ENCODE measurements around the gene SH2D3A.
A peak's percentile ranks its signal among the peaks of the same experiment; 100 is the strongest.
"Not testable (repeated sequence)": the region's sequence is repeated elsewhere in the genome, so short reads cannot be mapped to it uniquely, and the experiment has no call there.

Gene SH2D3A

DNA sequence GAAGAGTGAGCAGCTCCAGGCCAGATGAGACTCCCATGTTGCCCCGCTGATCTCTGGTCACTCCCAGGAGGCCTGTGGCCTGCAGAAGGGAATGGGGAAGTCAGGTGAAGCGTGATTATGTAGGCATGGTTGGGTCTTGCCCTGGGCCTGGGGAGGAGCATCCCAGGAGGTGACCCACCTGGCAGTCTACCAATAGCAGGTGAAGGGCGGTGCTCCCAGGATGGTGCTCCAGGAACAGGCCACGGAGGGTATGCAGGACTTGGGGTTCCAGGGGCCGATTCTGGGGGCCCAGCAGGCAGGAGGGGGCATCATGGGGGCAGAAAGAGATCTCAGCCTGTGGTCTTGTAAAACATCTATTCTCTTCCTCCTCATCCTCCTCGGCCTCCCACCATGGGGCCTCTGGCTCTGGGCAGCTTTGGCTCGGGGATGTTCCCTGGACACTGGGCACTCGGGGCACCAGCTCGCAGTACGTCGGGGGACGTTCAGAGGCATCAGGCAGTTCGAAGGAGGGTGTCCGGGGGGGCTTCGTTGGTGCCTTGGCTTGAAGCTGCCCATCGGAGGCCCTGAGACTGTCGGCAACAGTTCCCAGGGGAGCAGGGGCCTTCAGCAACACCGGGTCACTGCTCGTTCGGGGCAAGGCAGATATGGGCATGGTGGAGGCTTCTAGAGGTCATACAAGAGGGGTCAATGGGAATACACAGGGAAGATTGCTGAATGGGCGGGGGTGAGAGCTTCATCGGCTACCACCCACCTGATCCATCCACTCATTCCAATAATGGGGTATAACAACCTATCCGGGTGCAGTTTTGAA, 12.4 kb downstream of the SH2D3A start:
- DNase-seq = no peak

DNA sequence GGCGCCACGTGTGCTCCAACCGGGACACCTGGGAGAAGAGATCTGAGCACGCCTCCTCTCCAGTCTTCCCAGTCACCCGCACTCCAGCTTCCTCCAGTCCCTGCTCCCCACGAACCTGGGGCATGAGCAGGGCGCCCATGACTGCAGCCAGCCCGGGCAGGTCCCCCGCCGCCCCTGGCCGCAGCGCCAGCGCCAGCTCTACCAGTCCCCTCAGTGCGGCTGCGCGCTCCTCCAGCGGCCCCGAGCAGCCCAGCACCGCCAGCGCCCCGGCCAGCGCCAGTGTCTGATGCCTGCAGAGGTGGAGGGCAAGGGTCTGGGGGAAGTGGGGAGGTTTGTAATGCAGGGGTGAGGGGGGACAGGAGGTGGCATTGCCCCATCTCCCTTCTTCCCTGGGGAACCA, 13.1 kb downstream of the SH2D3A start:
- no peak for DNase-seq

DNA sequence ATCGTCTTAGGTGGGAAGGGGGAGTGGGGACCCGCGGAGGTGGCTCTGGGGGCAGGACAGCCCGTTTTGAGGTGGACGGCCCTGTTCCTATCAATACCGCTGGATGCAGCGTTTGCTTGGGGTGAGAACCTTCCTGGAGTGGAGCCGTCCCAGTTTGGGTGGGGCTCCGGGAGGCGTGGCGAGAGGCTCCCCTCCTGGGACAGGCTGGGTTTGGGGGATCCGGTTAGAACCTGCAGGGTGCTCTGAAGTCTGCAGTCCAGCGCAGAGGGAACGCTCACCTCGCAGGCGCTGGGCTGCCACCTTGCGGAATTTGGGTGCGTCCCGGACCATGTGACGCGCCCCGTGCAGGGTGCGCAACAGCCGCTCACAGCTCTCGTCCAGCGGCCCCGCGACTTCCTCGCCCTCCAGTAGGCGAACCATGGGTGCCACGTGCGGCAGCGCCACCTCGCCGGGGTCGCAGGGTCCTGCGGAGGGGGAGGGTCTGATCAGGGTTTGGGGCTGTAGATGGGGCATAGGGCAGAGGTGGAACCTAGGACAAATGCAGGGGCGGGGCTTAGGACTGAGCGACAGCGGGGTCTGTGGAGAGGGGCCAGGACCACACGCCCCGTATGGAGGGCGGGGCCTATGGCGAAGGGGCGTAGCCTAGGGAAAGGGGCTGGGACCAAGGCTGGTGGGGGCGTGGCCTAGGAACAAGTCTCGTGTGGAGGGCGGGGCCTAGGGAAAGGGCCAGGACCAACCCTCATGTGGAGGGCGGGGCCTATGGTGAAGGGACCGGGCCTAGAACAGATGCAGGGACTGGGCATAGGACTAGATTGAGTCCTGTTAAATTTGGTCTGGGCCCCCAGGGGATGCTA, 13.8 kb downstream of the SH2D3A start:
- no peak for DNase-seq

DNA sequence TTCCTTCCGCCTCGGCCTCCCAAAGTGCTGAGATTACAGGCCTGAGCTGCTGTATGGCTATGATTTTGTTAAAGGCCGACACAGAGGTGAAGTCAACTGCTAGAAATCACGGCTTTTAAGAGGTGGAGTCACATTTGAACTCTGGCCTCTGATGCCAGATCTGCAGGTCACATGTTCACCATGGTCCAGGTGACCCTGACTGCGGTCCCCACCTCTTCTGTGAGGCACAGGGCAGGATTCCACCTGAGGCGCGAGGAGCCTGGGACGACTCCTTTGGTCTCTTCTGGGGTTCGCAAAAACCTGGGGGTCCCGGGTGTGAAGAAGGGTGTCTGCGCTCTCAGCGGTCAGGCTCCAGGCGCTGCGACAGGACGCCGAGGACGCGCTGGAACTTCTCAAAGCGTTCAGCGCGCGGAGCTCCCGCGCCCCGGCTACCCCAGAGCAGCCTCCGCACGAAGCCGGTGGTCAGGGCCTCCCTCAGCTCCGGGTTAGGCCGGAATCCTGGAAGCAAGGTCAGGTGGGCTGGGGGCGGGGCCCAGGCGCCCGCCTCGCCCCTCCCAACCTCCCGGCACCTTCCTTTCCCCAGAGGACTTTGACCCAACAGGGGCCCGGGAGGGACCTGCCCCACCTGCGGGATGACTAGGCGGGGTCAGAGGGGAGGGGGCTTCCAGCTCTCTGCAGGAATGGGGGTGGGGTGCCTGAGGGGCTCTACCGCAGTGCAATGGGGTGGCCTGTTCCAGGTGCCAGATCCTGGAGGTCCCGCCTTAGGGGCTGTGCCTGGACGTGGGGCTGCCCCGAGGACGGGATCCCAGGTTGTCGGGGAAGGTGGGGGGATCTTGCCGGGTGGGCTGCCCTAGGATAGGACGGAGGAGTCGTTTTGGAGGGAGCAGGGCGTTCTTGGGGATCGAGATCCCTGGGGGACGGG, 14.7 kb downstream of the SH2D3A start:
- DNase-seq = no peak

DNA sequence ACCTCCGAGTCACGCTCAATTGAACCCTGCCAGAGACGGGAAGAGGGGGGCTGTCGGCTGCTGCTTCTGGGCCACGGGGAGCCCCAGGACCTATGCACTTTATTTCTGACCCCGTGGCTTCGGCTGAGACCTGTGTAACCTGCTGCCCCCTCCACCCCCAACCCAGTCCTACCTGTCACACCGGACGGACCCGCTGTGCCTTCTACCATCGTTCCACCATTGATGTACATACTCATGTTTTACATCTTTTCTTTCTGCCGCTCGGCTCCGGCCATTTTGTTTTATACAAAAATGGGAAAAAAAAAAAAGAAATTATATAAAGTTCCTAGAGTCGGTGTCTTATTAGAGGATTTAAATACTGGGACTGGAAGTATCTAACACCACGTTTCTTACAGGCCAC, 16.0 kb downstream of the SH2D3A start:
- DNase-seq = no peak

DNA sequence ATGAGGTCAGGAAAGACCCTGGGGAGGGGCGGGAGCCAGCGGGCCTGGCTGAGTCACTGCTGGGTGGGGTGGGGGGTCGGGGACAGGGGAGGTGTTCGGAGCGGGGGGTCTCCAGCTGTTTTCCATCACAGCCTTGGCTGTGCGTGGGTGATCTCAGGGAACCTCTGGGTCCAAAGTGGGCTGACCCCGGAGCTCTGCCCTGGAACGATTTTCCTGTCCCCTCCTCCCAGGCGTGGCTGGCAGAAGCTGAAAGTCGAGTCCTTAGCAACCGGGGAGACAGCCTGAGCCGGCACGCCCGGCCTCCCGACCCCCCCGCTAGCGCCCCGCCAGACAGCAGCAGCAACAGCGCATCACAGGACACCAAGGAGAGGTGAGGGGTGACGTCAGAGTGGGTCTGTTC, 17.2 kb downstream of the SH2D3A start:
- DNase-seq = no peak

DNA sequence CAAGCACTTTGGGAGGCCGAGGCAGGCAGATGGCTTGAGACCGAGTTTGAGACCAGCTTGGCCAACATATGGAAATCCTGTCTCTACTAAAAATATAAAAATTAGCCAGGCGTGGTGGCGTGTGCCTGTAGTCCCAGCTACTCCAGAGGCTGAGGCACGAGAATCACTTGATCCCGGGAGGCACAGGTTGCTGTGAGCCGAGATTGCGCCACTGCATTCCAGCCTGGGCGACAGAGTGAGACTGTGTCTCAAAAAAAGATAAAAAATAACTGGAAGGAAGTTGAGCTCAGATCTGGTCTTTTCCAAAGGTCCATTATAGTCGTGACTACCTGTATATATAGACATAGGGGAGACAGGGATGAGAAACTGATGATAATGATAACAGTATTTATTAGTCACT, 18.7 kb downstream of the SH2D3A start:
- not testable (repeated sequence) for DNase-seq

DNA sequence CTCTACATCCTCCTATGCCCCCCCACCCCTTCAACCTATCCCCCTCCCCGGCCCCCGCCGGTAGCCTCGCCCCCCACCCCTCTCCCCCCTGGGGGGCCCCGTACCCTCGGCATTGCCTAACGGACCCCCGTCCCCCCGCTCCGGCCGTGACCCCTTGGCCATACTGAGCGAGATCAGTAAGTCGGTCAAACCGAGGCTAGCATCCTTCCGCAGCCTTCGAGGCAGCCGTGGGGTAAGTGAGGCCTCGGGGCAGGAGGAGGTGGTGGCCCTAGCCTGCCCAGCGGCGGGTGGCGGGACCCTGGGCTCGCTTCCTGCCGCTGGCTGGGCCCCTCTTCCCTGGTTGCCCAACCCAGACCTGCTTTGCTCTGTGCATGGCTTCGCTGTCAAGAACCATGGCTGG, 21.3 kb downstream of the SH2D3A start:
- DNase-seq = no peak

DNA sequence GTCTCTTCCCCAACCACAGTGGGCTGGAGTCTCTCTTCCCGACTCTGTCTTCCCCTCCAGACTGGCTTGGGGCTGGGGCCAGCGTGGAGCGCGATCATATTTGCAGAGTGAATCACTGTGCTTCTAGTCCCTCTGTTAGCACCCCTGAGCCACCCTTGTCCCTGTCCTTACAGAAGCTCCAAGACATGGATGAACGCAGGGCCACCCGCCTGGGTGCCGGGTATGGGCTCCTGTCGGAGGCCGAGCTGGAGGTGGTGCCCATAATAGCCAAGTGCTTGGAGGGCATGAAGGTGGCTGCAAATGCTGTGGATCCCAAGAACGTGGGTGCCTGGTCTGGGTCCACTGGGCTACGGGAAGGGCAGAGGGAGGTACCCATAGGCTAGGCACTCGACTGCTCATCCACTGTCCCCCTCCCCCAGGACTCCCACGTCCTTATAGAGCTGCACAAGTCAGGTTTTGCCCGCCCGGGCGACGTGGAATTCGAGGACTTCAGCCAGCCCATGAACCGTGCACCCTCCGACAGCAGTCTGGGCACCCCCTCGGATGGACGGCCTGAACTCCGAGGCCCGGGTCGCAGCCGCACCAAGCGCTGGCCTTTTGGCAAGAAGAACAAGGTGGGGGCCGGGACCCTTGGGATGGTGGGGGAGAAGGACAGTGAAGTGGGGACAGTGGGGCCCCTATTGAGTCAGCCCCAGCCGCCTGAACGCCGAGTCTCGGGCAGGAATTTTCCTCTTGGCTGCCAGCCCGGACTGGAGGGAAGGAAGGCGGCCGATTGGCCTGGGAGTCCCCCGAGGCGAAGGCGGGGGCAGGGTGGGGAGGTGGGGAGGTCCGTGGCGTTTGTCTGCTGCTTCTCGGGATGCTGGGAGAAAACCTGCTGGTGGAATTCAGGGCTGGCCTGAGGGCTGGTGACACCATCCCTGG, 22.6 kb downstream of the SH2D3A start:
- DNase-seq = no peak

DNA sequence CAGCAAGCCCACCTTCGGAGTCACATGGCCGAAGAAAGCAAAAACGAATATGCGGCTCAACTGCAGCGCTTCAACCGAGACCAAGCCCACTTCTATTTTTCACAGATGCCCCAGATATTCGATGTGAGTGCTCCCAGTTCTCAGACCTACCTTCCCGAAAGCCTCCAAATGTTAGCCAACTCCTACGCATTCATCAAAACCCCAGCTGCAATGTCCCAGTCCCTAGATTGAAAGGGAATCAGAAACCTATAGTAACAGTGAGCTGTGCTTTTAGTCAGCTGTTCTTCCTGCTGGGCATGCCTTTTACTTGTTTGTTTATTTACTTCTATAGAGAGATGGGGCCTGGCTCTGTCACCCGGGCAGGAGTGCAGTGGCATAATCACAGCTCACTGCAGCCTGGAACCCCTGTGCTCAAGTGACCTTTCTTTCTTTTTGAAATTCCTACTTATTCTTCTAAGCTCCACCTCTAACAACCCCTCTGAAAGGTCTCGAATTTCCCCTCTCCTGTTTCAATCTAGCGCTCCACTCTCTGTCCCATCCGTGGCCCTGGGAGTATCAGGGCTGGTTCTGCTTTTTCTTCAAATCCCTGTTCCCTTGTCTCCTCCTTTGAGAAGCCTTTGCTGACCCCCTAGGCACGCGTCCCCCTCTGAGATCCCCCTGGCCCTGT, 23.4 kb downstream of the SH2D3A start:
- DNase-seq = no peak

DNA sequence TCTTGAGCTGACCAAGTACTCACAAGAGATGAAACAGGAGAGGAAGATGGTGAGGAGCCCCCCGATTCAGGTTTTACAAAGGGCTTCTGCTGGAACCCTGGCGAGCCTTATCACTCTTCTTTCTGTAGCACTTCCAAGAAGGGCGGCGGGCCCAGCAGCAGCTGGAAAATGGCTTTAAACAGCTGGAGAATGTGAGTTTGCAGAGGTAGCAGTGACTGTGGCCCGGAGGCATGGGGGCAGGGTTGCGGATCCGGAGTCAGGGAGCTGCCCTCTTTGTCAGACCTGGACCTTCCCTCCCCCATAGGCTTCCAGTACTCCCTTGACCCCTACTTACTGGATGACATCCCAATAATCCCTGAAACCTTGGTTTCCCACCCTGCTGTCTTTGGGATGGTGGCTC, 24.2 kb downstream of the SH2D3A start:
- no peak for DNase-seq

DNA sequence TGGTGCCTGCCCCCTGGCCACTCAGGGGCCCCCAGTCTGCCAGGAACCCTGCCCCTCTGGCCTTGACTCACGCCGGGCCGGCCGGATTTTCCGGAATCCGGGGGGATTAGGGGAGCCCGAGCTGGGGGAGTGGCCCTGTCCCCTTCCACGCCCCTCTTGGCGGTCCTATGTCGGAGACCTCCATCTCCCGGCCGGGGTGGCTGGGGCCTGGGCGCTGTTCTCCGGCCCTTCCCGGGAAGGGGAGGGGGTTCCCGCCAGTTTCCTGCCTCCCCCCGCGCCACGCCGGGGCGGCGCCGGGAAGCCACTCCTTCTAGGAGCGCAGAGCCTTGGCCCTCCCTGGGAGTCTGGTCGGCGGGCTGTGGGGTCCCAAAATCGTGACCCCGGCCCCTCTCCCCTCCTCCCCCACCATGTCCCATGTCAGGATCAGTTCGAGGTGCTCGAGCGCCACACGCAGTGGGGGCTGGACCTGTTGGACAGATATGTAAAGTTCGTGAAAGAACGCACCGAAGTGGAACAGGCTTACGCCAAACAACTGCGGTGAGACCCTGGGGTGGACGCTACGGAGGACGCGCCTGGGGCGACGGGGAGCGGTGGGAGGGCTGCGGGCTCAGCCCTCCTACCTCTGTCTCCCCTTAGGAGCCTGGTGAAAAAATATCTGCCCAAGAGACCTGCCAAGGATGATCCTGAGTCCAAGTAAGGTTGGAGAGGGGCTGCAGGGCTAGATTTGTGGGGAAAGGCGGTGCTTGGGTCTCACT, 26.5 kb downstream of the SH2D3A start:
- DNase-seq = no peak

DNA sequence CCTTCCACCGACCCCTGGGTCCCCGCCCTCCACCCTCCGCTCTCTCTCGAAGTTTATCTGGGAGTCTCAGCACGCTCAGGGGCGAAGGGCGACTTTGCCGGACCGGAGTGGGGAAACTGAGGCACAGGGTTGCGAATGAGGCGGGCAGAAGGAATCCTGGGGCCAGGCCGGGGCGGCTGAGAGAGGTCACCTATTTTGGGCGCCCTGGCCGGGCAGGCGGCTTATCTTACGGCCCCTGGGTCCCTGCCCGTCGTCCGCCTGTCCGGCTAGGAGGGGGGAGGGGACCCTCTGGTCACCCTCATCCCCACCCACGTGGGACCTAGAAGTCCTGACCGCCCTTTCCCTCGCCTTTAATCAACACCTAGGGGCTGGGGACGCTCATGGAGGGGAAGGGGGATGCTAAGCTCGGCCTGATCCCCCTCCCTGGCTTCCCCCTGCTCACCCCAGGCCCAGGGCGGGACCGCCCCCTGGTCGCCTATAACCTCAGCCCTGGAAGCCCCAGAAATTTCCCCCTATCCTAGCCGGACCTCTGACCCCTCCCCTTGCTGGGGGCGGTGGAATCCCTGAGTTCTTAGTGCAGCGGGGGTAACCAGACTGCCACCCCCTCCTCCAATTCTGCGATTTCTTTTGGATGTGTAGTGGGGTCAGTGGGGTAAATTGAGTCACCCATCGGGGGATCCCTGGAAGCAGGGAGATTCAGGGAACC, 27.2 kb downstream of the SH2D3A start:
- no peak for DNase-seq

DNA sequence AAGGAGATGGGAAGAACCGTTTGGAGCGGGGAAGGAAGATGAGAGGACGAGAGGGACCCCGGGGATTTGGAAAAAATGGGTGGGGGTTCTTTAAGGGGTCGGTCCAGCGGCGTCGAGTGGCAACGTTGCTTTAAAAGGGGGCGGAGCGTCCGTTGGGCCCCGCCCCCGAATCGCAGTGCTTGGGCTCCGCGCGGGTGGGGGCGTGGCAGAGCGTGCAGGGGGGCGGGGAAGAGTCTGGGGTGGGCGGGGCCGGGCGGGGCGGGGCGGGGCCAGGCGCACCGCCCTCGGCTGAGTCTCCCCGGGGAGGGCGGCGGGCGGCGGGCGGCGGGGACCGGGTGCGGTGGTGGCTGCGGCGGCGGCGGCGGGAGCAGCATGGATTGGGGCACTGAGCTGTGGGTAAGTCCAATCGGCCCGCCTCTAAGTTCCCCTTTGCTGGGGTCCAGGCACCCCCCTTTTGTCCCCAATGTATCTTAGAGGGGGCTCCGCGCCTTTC, 27.8 kb downstream of the SH2D3A start, which contains the start of gene TRIP10:
Gene TRIP10 (plus strand): TSS at position 291 of the 493 bp plus-strand sequence. CDS start 82 bp downstream, at position 373.
- DNase-seq = peak; percentile 51

DNA sequence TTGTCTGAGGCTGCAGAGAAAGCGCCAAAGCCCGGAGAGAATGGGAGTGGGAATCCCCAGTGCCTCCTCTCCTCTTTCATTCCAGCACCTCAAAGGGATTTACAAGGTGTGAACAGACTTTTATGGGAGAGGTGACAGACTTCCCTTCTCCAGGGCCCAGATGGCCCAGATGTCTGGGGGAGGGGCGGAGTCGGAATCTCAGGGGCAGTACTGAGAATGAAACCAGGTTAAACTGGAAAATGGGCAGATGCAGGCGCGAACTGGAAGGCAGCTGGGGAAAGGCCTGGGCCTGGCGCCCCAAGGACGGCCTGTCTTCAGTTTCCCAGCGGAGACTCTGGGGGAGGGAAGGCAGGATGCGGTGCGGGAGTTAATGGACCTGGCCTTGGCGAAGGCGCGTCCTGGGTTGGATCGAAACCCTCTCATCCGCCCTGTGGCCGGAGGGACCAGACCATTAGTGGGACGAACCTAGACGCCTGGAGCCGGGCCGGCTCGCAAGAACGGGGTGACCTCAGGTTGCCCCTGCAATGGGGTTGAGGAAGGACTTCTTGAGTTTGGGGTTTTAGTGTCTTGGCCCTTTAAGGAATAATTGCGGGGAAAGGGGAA, 28.3 kb downstream of the SH2D3A start:
- peak; percentile 90 for DNase-seq

DNA sequence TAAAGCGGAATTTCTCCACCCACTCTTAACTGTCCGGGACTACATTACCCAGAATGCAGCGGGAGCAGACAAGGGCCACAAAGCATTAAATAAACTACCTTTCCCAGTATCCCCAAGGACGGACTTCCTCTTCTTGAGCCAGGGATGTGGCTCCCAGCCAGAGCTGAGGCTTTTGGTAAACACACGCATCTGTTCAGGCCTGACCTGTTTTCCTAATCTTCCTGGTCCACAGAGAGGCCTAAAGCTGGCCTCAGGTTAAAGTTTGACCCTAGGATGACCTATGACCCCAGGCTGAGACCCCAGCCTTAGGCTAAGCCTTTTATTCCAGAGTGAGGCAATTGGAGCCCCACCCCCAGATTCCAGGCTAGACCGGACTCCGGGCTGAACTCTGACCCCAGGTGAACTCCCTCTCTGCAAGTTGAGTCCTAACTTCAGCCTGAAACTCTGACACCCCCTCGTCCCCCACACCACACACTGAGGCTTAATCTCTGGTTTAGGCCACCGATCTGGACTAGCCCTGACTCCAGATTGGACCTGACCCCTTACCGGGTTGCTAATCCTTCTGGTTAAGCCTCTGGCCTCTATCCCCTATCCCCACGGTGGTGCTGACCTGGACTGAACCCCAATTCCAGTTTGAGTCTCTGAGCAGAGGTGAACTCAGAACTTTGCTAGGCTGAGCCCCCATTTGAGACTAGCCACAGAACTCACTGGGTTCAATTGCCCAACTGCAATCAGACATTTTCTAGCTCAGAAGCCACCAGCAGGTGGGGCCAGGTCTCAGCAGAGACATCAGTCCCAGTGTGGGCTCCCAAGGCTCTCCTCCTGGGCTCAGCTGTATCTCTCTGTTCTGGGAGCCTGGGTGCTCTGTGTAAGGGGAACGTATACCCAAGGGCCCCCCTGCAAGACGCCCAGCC, 29.1 kb downstream of the SH2D3A start:
- peak; percentile 90 for DNase-seq

DNA sequence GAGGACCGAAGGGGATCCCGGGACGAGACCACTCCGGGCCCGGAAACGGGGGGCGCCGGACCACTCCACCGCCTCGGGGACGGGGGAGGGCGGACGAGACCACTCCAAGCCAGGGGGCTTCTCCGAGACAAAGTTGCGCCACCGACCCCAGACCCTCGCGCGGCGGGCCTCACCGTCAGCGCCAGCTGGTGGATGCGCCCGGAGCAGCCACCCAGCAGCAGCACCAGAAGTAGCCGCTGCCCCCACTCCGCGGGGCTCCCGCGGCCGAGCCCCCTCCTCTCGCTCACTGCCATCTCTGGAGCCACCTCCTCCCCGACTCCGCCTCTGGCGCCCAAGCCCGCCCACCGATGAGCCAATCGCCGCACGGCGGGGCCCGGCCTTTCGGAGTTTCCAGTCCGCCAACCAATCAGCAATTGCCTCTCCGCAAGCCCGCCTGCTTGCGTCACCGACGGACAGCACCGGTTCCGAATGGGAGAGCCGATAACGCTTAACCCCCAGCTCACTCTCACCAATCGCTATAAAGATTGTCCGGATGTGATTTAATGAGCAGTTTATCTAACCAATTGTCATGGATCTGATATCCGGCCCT, 29.9 kb downstream of the SH2D3A start, which contains the start of gene GPR108:
Gene GPR108 (minus strand): TSS at position 297 of the 589 bp plus-strand sequence. CDS start 4 bp downstream, at position 293.
- peak; percentile 100 for DNase-seq

All from NCI-H524 treated with DMSO at 0.1 percent for 48 hours (cell line).